Astrocyte (in vitro differentiated cells and primary cell): ENCODE results near the gene IQCE.

Source experiments
- EZH2 ChIP-seq: IDR thresholded peaks from 2 replicates; pipeline ENCODE4 v1.6.1; 2012; ENCODE audit warnings: mild to moderate bottlenecking, low read length, inconsistent platforms; ENCODE audit not compliant: insufficient read depth
- TF ChIP-seq, protein P1 (sequence below): IDR thresholded peaks from 2 replicates; pipeline ENCODE4 v1.5.1; 2011; ENCODE audit warnings: low read depth, mild to moderate bottlenecking, inconsistent platforms, low read length, moderate library complexity; ENCODE audit not compliant: insufficient read depth

DNA sequence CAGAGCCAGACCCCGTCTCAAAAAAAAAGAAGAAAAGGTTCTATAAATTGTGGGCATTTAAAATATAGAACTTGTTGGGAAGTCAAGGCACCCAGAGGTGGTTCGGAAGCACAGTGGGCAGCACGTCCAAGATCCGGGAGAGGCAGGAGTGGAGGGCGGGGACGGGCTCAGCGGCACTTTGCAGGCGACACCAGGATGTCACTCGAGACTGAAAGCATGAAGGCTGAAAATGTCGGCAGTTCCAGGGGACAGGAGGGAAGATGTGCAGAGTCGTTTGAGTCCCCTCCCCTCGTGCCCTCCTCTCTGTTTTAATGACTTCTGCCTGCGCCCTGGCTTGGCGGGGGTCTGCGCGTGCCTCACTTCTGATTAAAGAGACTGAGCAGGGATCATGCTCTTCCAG, 30.6 kb downstream of the IQCE start:
- TF ChIP-seq, protein P1, sequence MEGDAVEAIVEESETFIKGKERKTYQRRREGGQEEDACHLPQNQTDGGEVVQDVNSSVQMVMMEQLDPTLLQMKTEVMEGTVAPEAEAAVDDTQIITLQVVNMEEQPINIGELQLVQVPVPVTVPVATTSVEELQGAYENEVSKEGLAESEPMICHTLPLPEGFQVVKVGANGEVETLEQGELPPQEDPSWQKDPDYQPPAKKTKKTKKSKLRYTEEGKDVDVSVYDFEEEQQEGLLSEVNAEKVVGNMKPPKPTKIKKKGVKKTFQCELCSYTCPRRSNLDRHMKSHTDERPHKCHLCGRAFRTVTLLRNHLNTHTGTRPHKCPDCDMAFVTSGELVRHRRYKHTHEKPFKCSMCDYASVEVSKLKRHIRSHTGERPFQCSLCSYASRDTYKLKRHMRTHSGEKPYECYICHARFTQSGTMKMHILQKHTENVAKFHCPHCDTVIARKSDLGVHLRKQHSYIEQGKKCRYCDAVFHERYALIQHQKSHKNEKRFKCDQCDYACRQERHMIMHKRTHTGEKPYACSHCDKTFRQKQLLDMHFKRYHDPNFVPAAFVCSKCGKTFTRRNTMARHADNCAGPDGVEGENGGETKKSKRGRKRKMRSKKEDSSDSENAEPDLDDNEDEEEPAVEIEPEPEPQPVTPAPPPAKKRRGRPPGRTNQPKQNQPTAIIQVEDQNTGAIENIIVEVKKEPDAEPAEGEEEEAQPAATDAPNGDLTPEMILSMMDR, result no peak
- no peak for TF ChIP-seq EZH2
